NOMO-1 treated with dmso at 0.1 percent for 144 hours (cell line): ENCODE data around the gene NEURL1.
"Not testable (repeated sequence)": the region's sequence is repeated elsewhere in the genome, so short reads cannot be mapped to it uniquely, and the experiment has no call there.

Experiments used
- DNase-seq: peaks from one replicate; lab custom pipeline; 2025; ENCODE audit not compliant: unreplicated experiment; lab: John Stamatoyannopoulos, UW

Gene NEURL1

DNA sequence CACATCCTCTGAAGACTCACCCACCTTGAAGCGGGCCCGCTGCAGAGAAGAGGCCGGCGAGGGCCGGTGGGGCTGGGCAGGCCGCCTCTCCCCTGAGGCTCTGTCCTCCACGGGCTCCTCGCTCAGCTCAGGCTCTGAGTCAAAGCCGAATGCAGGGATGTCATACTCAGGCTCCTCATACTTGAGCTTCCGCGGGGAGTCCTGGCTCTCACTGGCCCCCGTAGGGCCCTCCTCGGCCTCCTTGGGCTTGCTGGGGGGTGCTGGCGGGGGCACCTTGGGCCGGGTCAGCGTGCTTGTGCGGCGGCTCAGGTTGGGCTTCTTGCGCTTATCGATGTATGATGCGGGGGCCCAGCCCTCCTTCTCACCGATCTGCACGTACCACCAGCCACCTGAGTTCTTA, 109.9 kb downstream of the NEURL1 start:
- no peak for DNase-seq

DNA sequence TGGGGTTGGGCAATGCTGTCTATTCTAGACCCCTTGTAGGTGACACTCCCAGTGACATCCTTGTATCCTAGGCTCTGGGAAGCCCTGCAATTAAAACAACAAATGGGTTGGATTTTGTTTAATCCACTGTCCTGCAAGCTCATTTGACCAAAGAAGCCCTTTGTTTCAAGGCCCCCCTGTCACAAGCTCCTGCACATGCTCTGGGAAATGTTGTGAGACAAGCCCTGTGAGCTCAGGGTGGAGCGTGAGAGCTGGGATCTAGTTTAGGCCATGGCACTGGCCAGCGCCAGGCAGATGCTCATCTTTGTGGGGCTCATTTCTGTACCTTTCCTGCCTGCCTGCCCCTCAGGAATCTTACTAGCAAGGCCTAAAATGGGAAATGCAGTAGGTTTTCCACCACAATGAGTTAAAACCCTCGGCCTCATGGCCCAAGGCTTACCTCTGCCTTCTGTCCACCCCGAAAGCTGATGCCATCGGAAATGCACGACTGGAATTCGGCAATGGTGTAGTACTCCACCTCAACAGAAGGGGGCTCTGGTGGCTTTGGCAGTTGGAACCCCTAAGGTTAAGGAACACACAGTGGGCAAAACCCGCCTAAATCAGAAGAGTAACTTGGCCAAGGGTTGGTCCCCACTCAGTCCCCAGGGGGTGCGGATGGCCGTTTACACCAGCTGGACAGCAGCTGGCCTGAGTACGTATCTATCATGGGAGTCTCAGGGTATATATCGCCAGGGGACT, 112.0 kb downstream of the NEURL1 start:
- DNase-seq, result peak; percentile 2

DNA sequence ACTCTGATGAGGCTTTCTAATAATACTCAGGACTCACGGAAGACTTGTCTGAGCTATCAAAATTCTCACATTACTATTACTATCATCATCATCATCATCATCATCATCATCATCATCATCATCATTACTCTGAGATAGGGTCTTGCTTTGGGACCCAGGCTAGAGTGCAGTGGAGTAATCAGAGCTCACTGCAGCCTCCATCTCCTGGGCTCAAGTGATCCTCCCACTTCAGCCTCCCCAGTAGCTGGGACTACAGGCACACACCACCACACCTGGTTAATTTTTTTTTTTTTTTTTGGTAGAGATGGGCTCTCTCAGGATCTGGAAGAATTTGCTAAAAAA, 112.6 kb downstream of the NEURL1 start:
- not testable (repeated sequence) for DNase-seq

DNA sequence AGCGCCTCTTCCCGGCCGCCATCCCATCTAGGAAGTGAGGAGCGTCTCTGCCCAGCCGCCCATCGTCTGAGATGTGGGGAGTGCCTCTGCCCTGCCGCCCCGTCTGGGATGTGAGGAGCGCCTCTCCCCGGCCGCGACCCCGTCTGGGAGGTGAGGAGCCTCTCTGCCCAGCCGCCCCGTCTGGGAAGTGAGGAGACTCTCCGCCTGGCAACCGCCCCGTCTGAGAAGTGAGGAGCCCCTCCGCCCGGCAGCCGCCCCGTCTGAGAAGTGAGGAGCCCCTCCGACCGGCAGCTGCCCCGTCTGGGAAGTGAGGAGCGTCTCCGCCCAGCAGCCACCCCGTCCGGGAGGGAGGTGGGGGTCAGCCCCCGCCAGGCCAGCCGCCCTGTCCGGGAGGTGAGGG, 113.5 kb downstream of the NEURL1 start:
- DNase-seq, result not testable (repeated sequence)

DNA sequence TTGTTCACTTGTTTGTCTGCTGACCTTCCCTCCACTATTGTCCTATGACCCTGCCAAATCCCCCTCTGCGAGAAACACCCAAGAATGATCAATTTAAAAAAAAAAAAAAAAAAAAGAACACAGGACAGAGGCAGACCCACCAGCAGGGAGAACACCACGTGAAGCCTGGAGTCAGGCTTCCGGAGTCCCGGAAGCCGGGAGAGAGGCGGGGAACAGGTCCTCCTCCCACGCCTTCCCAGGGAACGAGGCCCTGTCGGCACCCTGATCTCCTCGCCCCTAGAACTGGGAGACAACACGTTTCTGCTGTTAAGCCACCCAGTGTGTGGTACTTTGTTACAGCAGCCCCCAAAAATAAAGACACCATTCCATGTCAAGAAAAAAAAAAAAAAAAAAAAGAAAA, 114.6 kb downstream of the NEURL1 start:
- DNase-seq, result not testable (repeated sequence)

DNA sequence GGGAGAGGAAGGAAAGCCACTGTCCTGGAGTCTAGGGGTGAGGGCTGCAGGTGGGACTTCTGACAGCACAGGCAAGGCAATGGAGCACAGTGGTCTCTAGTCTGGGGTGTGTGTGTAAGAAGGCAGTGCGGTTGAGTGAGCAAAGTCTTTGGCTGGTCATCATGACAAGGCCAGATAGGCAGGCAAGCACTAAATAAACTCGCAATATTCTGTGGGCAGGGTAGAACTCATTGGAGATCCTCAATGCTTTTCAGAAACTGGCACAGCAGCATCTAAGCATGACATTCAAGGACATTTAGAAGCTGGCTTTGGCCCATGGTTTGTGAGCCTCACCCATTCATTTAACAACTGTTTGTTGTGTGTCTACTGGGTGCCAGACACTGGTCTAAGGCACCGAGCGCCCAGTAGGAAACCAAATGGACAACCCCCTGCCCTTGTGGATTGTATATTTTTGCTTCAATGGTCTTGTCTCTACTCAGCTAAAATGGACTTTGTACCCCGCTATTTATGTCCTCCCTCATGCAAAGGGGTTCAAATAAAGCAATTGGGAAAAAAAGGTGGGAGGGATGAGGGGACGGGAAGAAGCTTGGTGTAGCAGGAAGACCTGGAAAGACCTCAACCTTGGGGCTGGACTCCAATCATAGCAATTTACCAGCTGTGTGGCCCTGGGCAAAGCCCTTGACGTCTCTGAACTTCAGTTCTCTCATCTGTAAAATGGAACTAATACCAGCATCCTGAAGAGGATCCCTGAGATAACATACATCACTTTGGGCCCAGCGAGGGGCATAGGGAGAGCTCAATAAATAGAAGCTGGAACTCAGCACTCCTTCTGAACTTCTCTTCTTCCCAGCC, 116.0 kb downstream of the NEURL1 start:
- no peak for DNase-seq

DNA sequence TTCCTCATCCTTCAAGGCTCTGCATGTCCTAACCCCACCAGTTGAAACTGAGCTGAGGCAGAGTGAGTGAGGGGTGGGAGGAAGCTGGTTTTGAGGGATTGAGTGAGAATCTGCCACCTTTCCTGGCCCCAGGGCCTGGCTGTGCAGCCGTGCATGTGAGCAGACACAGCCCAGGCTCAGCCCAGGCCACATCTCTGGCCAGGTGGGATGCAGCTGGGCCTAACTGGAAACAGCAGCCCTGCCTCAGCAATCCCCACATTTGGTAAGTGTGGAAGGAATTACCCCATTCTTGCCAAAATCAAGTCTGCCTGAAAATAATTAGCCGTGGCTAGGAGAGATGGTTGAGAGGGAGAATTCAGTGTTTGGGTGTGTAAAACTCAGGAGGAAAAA, 116.6 kb downstream of the NEURL1 start:
- DNase-seq, result no peak

DNA sequence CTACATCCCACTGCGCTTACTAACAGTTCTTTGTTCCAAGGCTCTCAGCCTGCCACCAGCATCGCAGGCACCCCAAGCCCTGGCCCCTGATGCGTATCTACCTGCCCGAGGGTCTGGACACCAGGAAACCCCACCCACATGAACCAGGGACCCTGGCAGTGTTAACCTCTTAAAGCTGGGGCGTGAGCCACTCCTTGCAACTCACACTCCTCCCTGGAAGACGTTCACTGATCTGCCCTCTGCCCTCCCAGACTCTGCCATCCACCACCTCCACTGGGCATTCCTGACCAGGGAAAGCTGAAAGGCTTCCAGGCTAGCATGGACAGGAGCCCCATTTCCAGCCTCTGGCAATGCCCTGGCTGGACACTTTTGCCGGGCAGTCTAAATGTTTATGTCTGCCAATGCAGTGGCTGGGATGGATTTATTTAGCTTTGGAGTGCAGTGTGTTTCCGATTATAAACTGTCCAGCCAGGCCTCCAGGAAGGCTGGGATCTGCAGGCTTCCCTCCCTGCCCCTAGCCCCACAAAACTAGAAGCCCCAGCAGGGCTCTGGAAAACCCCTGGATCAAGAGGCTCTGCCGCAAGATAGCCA, 117.5 kb downstream of the NEURL1 start:
- no peak for DNase-seq

DNA sequence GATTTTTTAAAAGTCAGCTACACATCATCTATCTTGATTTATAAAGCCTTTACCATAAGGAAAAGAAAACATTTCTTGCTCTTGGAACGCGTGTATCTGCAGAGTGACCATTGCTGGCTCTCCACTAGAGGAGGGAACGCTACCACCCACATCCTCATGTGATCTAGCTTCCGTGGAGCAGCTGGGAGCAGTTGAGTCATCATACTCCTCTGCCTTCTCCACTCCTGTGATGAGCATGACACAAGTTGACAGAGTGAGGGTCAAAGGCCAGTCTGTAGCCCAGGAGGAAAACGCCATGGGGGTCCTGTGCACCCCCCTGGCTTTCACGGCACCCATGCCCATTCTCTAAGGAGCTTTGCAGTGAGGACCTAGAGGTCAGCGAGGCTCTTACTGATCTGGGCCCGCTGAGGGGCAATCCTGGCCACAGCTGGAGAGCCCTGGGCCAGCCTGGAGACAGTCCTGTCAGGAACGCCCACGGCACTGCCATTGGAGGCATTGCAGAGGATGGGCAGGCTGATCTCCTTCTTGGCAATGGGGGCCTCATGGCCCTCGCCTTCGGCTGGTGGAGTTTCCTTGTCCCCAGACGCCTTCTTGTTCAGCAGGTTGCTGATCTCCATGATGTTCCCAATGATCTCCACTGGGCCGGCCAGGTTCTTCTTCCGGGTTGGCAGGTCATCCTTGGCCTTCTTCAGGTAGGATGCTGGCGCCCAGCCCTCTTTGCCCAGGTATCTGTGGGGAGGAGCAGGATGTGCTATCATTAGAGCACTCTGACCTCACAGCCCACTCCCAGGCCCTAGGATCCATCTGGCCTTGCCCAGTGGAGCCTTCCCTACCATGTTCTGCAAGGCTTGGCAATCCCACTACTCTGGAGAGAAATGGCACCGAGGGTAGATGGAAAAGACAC, 119.2 kb downstream of the NEURL1 start:
- no peak for DNase-seq

DNA sequence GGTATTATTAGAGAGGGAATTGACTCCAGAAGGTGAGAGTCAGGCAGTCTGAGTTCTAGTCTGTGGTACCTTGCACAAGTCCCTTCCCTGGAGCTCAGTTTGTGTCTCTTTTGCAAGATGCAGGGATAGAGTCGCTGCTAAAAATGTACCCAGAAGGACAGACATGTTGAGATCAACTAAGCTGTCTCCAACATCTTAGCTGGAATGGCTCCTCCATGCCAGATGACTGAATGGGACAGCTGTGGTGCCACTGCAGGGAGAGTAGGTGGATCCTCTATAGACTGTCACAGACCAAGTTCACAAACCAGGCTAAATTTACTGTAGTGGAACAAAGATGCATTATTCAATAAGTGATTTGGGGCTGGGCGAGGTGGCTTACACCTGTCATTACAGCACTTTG, 120.1 kb downstream of the NEURL1 start:
- DNase-seq, result no peak

DNA sequence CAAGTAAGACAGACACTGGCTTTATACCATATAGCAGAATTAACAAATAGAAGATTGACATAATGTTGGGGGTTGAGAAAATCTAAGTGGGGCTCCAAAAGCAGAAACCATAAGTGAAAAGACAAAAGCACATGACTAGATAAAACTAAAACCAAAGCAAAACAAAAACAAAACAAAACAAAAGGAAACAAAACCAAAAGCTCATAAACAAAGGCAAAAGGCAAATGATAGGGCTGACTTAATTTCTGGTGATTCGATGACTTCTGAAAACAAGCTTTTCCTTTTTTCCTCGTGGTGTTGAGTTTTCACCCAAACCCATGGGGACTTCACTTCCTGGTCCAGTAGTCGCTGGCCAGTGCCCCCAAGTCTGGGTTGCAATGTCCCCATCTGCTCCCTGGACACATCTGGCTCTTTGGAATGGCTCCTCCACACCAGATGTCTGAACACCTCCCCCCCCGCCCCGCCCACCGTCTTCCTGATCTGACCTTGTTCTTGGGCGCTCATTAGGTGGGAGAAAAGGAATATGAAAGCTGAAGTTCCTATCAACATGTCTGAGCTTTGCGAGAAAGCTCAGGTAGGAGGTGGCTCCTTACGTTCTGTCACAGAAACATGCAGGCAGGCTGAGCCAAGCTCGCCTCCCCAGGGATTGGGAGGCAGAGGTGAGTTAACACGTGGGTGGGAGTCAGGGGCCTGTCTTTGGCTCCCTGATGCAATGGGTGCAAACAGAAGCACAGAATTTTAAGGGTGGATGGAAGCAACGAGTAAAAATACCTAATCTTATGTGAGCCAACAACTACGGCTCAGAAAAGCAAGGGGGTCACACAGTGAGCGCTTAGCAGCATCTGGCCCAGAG, 121.0 kb downstream of the NEURL1 start:
- DNase-seq, result no peak

DNA sequence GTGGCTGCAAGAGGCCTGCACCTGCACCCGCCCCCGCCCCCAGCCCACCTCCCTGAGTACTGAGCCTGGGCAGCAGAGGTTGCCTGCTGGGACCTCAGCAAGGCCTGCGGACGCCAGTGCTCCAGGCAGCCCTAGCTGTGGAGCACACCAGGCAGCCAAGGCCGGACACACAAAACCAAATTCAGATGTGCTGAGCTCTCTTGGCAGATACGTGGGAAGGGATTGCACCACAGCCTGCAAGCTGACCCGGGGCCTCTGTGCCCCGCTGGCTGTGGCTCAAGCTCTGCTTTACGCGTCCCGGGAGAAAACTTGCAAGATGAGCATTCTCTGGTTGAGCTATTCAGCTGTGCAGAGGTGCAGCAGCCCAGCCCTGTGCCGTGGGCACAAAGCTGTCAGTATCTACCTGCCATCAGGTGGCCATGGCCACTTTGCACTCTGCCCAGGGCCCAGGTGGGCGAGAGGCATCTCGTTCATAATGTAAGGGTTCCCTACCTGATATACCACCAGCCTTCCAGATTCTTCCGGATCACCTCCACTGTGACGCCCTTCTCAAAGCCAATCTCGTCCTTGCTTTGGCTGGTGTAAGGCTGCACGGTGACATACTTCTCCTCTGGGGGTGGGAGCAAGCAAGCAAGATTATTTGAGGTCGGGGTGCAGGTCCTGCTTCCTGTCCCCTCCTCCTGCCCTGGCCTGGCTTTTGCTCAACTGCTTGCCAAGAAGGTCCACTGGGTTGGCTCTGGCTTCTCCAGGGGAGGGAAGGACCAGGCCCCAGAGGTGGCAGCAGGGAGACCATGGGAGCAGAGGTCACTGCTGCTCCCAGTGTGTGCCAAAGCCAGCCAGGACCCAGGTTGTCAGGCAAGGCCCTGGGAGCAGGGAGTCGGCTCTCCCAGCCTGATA, 123.4 kb downstream of the NEURL1 start:
- DNase-seq, result no peak

DNA sequence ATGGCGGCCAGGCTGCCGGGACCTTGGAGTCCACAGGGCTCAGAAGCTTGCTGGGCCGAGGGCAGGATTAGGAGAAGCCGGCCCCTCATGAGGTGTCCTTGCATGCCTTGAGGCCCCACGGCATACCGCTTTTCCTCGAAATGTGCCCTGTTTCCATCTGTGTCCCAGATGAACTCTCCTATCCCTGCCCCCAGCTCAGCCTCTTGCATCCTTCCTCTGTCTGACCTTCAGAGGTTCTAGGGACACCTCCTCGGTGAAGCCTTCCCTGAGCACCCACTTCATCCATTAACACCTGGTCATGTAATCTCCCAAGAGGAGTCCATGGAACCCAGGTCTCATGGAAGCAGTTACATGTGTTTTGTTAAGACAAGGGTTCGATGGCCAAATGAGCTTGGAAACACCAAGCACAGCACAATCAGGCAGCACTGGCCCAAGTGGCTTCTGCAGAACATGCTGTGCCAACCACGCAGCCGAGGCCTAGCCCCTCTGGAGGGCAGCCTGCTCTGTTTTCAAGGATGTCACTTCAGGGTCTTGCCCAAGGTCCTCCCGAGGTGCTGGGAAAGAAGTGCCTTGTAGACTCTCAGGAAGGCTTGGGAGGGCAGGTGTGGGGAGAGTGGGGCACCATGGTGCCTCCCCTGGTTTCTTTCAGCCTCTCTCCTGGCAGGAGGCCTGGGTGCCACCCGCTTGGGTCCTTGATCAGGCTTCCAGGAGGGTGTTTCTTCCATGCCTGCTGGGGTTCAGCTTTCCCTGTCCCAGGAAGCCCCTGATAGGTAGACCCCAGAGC, 124.3 kb downstream of the NEURL1 start:
- no peak for DNase-seq

DNA sequence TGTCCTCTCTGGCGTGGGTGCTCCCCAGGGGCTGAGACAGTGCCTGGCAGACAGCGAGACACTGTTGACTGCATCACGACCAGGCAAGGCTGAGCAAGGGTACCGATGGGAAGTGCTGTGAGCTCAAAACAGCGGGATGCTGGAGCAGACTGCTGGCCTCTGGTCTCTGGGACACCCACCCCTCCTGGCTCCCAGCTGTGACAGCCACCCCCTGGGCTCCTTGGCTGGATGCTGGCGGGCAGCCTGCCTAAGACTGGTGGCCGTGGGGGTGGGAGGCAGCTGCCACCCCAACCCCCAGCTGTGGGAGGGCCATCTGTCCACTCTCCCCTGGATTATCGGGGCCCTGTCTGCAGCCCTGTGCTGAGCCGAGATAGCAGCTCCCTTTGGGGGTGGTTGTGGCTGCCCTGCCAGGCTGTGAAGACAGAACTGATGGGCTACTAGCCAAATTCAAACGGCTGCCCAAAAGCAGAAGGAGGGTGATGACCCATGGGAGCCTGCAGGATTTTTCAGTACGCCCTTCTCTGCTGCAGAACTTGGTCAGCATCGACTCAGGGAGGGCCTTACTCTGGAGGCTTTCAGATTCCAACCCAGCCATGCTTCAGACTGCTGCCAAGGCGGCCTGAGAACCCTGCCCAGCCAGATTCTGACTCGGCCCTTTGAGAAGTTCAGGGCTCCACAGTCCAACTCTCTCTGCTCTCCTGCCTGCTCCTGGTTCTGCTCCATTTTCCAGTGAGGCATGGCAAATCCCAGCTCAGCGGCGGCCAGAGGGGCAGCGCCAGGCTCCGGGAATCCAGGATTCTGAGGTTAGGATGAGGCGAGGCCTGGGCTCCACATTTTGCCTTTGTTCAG, 125.3 kb downstream of the NEURL1 start:
- DNase-seq, result no peak

DNA sequence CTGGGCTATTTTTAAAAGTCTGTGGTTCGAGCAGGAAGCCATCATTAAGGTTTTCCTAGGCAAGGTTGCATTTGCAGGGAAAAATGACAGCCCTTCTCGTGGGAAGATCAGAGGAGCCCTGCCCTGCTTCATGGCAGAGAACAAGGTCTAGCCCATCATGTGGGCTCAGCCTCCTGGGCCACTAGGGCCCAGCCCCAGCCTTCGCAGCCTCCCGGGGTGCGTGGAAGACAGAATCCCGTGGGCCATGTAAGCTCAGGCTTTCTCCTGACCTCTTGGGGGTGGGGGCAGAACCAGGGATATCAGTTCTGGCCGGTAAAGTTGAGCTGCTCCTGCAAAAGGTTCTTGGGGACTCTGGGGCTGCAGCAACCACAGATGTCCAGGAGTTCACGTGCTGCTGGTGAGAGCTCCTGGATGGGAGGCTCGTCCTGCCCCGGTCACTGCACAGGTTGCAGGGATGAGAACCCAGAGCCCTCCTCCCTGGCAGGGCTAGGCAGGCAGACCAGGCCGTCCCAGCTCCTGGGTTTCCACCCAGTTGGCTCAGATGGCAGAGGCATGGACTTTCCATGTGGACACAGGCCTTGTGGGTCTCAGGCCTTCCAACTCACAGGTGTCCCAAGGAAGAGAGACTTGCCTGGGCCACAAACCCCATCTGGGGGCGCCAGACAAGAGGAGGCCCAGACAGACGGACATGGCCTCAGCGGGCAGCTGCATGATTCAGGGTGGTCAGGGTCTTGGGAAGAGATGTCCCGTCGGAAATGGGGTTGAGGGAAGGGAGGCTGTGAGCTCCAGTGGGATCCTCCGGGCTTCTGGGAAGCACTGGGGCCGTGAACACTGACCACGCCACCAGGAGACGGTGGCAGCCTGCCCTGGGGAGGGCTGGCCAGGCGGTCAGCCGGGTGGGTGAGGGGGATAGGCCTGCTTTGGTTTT, 126.2 kb downstream of the NEURL1 start:
- no peak for DNase-seq

DNA sequence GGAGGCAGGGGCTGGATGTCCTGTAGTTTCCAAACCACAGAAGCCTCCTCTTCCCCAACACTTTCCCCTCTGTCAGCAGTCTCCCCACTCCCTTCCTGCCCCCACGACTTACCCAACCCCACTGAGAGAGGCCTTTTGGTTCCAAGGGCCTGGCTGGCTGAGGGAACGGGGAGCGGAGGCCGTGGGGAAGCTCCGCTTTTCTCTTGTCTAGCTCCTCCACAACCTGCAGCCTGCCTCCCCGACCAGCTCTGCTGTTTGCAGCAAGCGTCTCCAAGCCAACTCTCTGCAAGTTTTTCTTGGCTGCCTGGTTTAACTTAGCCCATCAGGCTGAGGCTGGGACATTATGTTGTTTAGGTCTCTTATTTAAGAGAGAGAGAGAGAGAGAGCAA, 126.8 kb downstream of the NEURL1 start:
- DNase-seq, result no peak
